GM21447 (cell line): ENCODE measurements around the gene SLC4A11.
A peak's percentile ranks its signal among the peaks of the same experiment; 100 is the strongest.
"Not testable (repeated sequence)": the region's sequence is repeated elsewhere in the genome, so short reads cannot be mapped to it uniquely, and the experiment has no call there.

Experiments used
- ATAC-seq: cut with Tn5 transposase; IDR thresholded peaks from one replicate; pipeline ENCODE4 v1.9.1; 2021; ENCODE audit not compliant: unreplicated experiment

The SLC4A11 gene

DNA sequence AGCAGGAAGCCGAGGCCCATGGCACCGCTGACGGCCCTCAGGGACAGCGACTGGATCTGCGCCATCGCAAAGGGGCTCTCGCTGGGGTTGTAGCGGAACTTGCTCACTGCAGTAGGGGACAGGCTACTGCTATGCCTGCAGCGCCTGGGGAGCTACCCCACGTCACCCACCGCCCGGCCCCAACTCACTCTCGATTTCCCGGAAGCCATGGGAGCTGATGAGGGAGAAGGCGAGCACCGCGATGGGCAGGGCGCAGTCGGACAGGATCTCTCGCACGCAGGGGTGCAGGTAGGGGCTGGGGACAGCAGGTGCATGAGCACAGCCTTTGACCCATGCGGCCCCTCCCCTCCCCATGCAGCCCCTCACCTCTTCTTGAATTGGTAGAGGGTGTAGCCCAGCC is 9.8 kb downstream of the SLC4A11 start:
- ATAC-seq: no peak

DNA sequence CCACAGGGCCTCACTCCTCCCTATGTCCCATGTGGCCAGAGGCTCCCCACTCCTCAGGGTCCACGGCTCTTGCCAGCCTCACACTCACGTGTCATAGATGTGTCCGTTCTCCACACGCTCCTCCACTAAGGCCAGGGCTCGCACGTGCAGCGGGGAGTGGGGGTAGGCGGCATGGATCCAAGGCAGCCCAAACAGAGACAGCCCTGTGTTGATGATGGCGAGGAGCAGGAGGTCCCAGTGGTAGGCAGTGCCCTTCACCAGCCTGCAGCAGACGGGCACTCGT is 10.3 kb downstream of the SLC4A11 start:
- ATAC-seq: no peak

DNA sequence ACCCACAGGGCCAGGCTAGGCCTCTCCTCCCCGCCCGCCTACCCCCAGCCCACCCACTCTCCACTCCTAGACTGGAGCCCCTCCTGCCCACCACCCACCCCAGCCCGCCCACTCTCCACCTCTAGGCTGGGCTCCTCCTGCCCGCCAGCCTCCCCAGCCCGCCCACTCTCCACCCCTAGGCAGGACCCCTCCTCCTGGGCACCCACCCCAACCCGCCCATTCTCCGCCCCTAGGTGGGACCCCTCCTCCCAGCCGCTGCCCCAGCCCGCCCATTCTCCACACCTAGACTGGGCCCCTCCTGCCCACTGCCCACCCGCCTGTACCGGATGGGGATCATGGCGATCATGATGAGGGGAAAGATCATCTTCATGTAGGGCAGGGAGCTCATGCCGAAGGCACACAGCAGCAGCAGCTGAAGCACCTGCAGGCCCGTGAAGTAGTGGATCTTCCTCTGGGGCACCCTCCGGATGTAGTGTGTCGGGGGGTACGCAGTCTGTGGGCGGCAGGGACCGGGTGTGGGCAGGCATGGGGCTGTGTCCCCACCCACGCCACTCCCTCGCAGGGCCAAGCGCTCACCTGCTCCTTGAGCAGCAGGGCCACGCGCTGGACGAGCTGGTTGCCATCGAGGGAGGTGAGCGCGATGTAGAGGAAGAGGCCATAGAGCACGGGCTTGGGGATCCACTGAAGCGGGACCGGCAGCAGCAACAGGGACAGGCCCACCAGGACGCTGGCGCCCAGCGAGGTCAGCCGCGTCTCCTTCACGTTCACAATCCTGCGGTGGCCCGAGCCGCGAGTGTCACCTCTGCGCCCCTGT is 10.8 kb downstream of the SLC4A11 start:
- no peak for ATAC-seq

DNA sequence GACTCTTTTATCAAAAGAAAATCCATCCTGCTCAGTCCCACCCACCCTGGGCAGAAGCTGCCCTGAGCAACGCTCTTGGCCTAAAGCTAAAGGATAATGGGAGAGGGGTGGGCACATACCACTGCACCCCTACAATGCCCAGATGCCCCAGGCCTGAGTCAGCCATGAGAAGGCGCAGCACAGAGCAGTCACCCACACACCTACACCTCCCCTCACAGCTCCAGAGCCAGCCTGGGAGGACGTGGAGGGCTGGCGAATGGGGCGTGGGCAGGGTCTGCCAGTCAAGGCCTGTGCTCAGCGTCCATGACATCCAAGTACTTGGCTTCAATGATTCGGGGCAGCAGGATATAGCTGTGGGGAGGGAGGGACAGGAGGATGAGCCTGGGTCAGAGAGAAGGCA is 11.5 kb downstream of the SLC4A11 start:
- ATAC-seq: no peak

DNA sequence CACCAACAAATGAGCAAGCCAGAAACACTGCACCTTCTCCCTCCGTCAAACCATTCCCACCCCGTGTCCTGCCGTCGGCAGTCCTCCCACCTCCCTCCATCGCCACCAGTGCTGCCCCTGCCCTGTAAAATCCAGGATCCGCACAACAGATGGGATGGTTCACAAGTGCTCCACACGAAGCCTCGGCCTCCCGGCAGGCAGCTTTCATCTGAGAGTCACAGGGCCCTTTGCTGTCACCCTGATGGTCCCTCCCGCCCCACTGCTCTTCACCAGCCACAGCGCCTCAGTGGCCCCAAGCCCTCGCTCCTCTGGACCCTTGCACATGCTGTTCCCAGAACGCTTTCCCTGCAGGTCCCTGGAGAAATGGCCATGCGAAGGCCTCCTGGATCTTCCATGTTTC is 12.1 kb downstream of the SLC4A11 start:
- ATAC-seq: no peak

DNA sequence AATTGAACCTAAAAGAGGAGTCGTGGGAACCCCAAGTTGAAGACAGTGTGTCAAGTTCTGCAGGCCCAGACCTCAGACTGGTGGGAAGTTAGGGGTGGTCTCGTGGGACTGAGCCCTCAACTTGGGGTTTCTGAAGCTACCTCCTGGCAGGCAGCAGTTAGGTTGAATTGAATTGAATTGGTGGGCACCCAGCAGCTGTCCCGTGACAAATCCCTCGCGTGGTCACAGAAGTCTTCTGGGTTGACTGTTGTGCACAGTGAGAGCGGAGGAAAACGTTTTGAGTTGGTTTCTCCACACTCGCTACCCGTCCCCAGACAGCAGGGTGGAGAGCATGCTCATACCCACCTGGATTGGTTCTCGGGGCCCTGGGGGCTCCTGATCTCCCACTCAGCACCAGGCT is 12.9 kb downstream of the SLC4A11 start:
- no peak for ATAC-seq

DNA sequence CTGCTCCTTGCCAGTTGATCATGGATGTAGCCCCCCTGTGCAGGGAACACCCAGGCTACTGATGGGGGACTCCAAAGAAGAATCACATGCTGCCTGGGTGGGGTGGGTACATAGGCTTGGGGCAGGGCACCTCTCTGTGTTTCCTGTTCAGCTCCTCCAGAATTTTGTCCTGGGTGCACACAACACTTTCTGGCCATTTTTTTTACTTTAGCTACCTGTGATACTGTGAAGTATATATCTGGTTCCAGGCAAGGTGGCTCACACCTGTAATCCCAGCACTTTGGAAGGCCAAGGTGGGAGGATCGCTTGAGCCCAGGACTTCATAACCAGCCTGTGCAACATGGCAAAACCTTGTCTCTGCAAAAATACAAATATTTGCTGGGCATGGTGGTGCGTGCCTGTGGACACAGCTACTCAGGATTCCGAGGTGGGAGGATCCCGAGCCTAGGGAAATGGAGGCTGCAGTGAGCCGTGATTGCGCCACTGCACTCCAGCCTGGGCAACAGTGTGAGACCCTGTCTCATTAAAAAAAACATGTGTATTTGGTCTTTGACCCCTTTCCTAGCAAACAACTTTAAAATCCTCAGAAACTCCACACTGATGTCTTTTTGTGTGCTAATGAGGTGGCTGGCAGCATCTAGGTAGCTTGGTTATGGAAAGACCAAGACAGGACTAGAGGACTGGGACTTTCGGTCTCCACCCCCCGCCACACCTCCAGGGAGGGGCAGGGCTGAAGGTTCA is 14.1 kb downstream of the SLC4A11 start:
- no peak for ATAC-seq

DNA sequence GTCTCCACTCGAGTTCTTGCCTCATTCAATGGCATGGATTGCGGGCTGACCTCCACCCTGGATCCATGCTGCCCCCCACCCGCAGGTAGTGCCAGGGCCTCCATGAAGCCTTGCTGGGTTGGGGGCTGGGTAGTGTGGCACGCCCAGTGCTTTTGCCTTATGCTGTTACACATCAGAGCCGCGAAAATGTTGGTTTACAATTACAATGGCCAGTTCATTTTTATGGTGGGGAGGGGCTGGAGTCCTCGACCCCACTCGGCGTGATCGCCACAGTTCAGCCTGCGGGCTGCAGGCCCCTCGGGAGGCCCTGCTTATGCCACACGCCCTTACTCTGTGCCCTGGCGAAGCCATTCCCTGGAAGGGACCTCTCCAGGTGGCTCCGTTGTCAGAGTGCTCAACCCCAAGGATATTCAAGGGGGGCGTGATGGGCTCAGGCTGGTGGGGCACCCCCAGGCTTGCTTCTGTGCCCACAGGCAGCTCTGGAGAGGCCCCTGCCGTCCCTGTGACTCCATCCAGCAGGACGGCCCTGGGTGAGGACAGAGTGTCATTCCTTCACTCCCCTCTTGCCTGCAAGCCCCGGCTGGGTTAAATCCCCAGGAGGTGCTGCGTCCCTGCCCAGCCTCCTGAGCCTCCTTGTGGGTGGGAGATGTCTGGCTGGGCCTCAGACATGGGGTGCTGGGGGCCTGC is 14.9 kb downstream of the SLC4A11 start:
- no peak for ATAC-seq

DNA sequence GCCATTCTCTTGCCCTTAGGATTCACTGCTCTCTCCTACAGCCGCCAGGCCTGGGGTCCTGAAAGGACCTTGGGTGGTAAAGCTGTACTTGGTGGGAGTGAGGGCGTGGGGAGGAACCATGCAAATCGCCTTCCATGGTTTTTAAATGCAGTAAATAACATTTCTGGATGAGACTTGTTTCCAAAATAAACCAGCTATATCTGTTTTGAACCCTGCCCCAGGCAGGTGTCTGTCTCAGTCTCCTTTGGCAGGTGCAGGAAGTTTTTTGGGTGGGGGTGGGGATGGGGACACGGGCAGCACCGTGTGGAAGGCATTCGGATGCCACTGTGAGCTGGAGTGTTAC is 15.4 kb downstream of the SLC4A11 start:
- no peak for ATAC-seq

DNA sequence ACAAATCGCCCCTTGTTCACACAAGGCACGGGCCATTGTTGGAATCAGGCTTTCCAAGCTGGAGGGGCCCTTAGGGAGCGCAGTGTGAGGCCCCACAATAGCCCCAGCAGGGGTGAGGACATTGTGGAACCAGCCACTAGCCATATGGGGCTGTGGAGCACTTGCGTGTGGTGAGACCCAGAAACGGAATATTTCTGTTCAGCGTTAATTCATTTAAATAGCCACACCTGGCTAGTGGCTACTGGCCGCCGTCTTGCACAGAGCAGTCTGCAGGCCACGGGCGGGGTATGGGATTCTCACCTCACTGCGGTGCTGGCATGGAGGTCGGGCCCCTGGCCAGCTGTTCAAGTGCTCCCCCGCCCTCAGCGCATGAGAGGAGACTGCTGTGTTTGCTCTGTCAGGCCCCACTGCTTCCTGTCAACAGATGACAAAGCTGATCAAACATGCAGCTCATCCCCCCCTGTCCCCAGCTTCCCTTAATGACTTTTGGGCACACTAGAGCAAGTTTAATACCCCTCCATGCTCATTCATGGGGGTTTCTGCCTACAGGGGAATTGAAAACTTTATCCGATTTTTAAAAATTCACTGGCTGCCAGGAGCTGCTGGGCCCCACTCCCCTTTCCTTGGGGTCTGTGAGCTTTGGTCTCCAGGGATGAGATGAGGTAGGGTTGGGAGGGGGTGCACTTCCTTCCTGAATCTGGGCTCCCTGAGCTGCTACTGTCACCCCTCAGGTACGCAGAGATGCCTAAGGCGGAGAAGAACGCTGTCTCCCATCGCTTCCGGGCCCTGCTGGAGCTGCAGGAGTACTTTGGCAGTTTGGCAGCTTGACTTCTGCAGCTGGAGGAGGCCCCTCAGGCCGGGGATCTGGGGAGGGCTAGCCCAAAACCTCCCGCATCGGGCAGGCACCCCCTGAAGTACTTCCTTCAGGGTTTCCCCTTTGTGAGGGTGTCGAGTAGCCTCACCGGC is 16.1 kb downstream of the SLC4A11 start:
- ATAC-seq: no peak

DNA sequence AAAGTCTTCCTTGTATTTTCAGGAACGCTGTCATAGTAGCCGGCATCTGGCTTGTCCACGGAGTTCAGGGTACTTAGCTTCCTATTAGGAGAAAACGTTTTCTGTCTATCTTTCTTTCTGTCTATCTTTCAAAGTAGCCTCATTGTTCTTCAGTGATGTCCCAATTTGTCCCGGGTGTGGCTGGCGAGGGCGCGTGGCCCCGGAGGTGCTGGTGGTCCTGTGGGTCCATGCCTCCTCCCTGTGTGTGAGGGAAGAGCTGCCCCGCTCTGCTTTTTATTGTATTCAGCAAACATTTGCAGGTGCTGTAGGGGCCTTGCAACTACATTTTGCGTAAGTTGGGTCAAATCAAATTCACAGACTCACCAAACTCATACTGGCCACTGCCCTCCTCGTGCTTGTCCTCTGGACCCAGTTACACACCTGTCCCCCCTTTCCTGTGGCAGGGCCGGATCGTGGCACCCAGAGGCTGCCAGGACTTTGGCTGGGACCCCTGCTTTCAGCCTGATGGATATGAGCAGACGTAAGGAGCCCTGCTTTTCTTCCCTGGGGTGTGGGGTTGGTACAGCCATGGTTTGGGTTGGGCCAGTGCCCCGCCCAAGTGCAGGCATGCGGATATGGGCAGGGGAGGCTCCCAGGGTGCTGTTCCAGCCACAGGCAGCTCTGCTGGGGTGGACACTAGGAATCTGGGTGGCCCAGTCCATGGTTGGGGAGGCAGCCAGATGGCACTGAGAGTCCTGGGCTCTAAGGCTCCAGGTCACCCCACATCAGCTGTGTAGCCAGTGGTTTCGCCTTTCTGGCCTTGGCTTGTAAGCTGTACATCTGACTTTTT is 17.4 kb downstream of the SLC4A11 start:
- no peak for ATAC-seq

DNA sequence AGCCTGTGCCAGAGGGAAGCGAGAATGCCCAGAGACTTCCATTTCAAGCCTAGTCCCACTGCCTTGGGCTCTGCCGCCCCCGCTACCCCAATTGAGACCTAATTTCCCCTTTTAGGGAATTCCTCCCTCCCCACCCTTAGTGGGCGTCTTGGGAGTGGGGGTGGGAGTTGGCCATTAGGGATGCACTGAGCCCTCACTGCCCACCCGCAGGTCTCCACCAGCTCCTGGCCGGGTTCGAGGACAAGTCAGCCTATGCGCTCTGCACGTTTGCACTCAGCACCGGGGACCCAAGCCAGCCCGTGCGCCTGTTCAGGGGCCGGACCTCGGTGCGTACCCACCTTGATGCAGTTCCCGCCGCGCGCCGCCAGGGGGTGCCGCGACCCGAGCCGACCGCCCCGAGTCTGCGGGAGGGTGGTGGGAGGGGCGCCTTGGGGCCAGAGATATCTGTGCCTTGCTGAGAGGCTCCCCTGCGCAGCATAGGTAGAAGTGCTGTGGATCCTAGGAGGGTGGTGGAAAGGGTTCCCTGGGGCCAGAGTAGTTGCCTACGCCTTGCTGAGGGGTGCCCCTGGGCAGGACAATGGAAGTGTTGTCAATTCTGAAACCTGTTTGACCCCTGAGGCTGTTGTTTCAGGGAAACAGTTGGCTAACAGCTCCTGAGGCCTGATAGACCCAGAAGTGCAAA is 20.5 kb downstream of the SLC4A11 start:
- no peak for ATAC-seq

DNA sequence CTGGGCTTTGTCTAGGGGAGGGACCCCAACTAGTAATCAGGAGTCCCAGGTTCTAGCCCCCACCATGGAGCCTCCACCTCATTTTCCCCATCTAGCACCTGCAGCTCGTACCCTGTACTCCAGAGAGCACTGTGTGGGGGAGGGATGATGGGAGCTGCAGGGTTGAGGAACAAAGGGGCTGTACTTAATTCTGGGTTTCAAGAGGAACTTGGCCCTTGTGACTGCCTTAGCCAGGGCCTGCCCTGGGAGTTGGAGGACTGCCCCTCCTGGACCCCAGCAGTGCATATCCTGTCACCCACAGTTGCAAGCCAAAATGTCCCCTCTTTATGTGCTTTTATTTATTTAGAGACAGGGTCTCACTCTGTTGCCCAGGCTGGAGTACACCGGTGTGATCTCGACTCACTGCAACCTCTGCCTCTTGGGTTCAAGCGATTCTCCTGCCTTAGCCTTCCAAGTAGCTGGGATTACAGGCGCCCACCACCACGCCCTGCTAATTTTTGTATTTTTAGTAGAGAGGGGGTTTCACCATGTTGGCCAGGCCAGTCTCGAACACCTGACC is 23.6 kb downstream of the SLC4A11 start:
- not testable (repeated sequence) for ATAC-seq

DNA sequence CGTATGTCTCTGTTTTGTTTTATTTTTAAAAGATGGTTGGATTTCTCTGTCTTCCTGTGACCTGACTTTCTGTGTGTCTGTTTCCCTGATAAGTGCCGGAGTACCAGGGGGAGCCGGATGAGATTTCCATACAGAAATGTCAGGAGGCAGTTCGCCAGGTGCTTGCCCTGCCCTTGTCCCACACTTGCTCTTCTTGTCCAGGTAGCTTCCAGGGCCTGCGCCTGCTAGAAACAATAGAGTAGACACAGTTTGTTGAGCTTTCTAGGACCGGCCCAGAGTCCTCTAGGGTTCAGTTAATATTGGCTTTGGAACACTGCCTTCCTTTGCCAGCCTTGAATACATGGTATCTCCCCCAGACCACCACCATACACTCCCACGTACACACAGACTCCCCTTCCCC is 25.8 kb downstream of the SLC4A11 start:
- ATAC-seq: no peak

DNA sequence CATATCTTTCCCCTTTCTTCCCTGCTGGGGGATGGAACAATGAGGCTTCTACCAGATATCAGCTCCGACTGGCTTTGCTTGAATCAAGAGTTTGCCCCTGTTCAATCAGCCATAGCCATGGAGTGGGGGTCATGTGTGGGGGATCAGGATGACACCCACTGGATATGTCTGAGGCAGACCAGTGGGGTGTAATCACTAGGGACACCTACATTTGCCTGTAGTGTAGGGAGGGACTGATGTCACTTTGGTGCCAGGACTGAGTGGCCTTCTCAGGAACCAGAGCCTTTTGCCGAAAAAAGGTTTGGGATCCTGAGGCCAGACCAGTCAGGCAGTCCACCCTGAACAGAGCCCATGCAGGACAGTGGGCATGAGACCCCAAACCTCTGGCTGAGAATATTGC is 28.6 kb downstream of the SLC4A11 start:
- ATAC-seq: no peak

DNA sequence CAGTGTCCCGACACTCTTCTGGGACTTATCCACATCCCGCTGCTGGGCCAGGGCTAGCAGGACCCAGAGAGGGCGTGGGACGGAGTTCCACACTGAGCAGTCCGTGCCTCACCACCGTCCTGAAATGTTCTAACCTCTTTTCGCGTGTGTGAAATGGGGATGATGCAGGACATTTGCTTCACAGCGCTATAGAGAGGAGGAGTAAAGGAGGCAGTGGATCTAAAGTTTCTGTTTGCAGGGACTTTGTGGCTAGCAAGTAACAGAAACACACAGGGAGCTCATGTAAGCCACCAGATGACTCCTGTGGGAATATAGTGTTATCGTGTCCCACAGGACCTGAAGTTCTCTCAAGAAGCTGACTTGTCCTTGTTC is 29.1 kb downstream of the SLC4A11 start:
- peak; percentile 12 for ATAC-seq

DNA sequence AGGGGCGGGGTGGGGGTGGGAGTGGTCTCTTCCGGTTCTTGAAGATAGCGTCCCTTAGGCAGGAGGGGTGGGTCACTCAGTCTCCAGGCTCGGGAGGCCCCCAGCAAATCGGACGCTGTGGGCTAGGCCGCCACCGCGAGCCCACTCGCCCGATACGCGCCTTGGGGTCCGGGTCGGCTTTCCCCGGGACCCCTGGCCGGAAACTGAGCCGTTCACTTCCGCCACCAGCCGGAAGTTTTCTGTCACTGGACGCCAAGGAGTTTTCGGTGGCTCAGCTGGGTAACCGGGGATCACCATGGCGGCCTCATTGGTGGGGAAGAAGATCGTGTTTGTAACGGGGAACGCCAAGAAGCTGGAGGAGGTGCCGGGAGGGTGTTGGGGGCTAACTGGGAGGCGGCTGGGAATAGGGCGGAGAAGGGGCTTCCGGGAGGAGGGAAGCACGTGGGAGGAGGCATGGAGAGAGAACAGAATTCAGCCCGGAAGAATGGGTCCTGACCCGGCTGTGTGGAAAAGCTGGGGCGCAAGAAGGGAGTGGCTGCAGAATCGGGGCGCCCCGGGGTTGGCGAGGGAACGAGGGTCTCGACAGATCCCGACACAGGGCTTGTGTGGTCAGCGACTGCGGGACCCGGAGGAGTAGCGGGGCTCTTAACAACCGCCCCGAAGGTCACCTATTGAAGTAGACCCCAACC is 29.6 kb downstream of the SLC4A11 start, which contains the start of gene ITPA:
TSS of gene ITPA (plus strand) at position 242 of the 689 bp plus-strand sequence. CDS start at position 296, 54 bp downstream.
- peak; percentile 42 for ATAC-seq

DNA sequence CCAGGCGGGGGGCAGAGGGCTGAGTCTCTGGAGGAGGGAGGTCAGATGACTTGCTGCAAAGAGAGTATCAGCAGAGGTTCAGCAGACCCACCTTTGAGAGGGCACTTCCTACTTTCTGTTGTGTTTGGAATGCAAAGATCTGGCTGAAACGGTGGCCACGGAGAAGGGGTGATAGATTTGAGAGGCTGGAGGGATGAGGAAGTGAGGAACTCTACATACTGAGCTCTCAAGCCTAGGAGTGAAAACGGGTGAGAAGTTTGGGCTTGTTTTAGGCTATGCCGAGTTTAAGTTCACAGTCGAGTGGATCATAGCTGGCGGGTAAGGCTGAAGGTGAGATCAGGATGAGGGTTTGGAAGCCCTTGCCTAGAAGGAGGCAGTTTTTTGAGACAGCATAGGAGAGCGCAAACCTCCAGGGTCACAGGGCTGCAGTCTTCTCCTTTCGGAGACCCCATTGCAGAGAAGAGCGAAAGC is 30.2 kb downstream of the SLC4A11 start:
- ATAC-seq: peak; percentile 6
